Measurements from ENCODE around the gene GNAZ. TPM values are rescaled to one million over a fixed set of nuclear protein-coding genes. Genes with fewer than 3 reads are reported as not detected.

GNAZ gene
- total and polyA plus RNA-seq, 7 donors, result under 0.01 to 27.6 (median 22.8) TPM

GRCh38 chr22:23079814-23080521 lies 9.6 kb downstream of the GNAZ start:
- Histone ChIP-seq H3K27ac (no peak overlapping the region), H3K4me1 (no peaks in the 10 kb centered on the region), H3K4me3 (no peak overlapping the region), H3K9me3 (no peaks in the 10 kb centered on the region), H3K27me3 (no peaks in the 10 kb centered on the region), H3K36me3 (no peaks in the 10 kb centered on the region)
- intact Hi-C loops (cut with DNase I), result no loop called here
- no peak for TF ChIP-seq POLR2AphosphoS5 (IDR thresholded peaks at IDR 0.05)
- DNase-seq, result no peak
- WGBS, 2 donors, result 88 to 91% methylated on average over 9 of the region's 9 CpGs

DNA sequence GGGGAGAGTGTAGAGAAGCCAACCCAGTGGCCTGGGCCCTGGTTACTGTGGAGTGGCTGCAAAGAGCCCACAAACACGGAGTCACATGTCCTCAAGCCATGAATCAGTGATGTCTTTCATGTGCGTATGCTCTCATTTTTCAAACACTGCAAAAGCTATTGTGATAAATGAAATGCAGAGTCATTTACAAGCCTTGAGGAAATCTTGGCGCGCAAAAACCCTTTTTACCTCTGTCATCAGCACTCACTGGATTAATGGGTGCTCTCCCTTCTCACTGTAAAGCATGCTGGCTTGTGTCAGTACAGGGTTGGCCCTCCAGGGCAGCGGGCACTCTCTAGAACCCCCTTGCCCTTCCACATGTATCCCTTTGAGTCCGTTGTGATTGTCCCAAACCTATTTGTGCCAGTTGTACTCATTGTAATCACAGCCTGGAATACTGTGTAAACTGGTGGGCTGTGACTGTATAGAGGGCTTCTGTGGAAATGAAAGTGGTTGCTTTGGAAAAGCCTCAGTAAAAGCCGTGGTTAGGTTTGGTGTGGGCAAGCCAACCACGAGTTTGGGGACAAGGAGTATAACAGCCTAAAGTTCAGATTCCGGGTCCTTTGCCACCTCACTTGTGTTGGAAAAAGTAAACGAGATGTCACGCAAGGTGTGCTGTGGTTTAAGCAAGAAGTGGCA lies 10.4 kb downstream of the GNAZ start:
- no peak overlapping the region for H3K4me3 ChIP-seq
- no peak for TF ChIP-seq EP300 (IDR thresholded peaks at IDR 0.05)
- no peak for TF ChIP-seq POLR2A (IDR thresholded peaks at IDR 0.05)
- TF ChIP-seq POLR2AphosphoS5 (IDR thresholded peaks at IDR 0.05), result no peak
- TF ChIP-seq CTCF (IDR thresholded peaks at IDR 0.05), result no peak
- WGBS, 2 donors, result 79 to 84% methylated on average over 11 of the region's 11 CpGs
- H3K27ac ChIP-seq, result no peak overlapping the region
- intact Hi-C loops (cut with DNase I), result no loop called here
- no peaks in the 10 kb centered on the region for H3K9me3 ChIP-seq
- no peaks in the 10 kb centered on the region for H3K4me1 ChIP-seq
- H3K27me3 ChIP-seq, result no peaks in the 10 kb centered on the region
- H3K36me3 ChIP-seq, result no peaks in the 10 kb centered on the region
- DNase-seq, result no peak

DNA sequence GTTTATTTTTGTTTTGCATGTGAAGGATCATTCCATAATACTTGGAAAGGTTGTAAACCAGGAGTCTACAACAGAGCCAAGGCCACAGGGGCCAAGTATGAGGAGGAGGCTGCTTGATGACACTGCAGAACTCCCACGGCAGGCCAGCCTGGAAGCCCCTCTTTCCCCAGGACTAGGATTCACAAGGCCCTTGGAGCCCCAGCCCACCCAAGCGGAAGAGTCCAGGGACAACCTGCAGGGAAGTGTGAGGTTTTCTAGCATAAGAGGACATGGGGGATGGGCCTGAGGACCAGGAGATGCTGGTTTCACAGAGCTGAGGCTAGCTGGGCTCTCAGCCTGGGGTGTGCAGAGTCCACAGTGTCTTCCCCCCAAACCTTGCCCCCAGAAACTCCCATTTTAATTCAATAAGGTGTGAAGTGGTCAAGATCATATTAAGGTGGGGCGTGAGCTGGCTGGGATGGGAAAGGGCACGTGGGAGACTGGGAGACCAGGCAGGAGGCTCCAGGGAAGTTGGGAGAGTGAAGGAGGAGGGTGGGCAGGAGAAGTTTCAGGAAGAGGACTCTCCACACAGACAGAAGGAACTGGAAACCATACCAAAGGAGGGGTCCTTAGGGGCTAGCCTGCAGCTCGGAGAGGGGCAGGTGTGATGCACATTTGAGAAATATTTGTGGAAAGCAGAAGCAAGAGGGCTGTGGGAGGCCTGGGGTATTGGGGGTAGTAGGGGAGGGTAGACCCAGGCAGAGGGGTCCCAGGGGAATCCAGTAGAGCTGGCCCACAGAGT lies 12.4 kb downstream of the GNAZ start:
- H3K36me3 ChIP-seq, result no peaks in the 10 kb centered on the region

GRCh38 chr22:23083315-23084021 lies 13.1 kb downstream of the GNAZ start:
- no peaks in the 10 kb centered on the region for H3K4me1 ChIP-seq
- 84 to 86% methylated on average over 13 of the region's 13 CpGs for WGBS, 2 donors

More for the DNA sequence above, 12.4 kb downstream of the GNAZ start:
- no peak for TF ChIP-seq POLR2A (IDR thresholded peaks at IDR 0.05)
- no peak for TF ChIP-seq EP300 (IDR thresholded peaks at IDR 0.05)
- no peak for TF ChIP-seq POLR2AphosphoS5 (IDR thresholded peaks at IDR 0.05)
- no peak for TF ChIP-seq CTCF (IDR thresholded peaks at IDR 0.05)
- Histone ChIP-seq H3K27me3 (no peaks in the 10 kb centered on the region), H3K4me1 (no peaks in the 10 kb centered on the region), H3K4me3 (no peak overlapping the region), H3K27ac (no peak overlapping the region), H3K9me3 (no peaks in the 10 kb centered on the region)
- DNase-seq, result no peak
- intact Hi-C loops (cut with DNase I), result no loop called here
- 86 to 88% methylated on average over 5 of the region's 5 CpGs for WGBS, 2 donors

More at GRCh38 chr22:23083315-23084021, 13.1 kb downstream of the GNAZ start:
- TF ChIP-seq CTCF (IDR thresholded peaks at IDR 0.05) (no peak), POLR2A (IDR thresholded peaks at IDR 0.05) (no peak), EP300 (IDR thresholded peaks at IDR 0.05) (no peak), POLR2AphosphoS5 (IDR thresholded peaks at IDR 0.05) (no peak)
- no peak overlapping the region for H3K4me3 ChIP-seq
- no peak for DNase-seq
- H3K9me3 ChIP-seq, result no peaks in the 10 kb centered on the region
- H3K27me3 ChIP-seq, result no peaks in the 10 kb centered on the region
- intact Hi-C loops (cut with DNase I), result no loop called here
- H3K27ac ChIP-seq, result no peak overlapping the region
- H3K36me3 ChIP-seq, result no peaks in the 10 kb centered on the region
